Measurements from ENCODE around the gene KCNJ16.

The KCNJ16 gene

GRCh38 chr17:70115126-70115525, 40.1 kb downstream of the KCNJ16 start:
- no peak for TF ChIP-seq CTCF (IDR thresholded peaks at IDR 0.05; ENCODE audit: low read depth, low read length)

GRCh38 chr17:70116919-70117318, 41.9 kb downstream of the KCNJ16 start:
- TF ChIP-seq CTCF (IDR thresholded peaks at IDR 0.05; ENCODE audit: low read depth, low read length): no peak
- H3K4me3 ChIP-seq (ENCODE audit: low read depth, low read length): no peak overlapping the region

More at GRCh38 chr17:70115126-70115525, 40.1 kb downstream of the KCNJ16 start:
- H3K4me3 ChIP-seq (ENCODE audit: low read depth, low read length): no peak overlapping the region

- no peak for TF ChIP-seq CTCF (IDR thresholded peaks at IDR 0.05; ENCODE audit: low read depth, low read length)
- H3K4me3 ChIP-seq (ENCODE audit: low read depth, low read length): no peak overlapping the region
These were observed 44.5 kb downstream of the KCNJ16 start for GRCh38 chr17:70119545-70119944.

- TF ChIP-seq CTCF (IDR thresholded peaks at IDR 0.05; ENCODE audit: low read depth, low read length): no peak
- H3K4me3 ChIP-seq (ENCODE audit: low read depth, low read length): no peak overlapping the region
These were observed 45.0 kb downstream of the KCNJ16 start for GRCh38 chr17:70119983-70120382.

- no peak for TF ChIP-seq CTCF (IDR thresholded peaks at IDR 0.05; ENCODE audit: low read depth, low read length)
- no peak overlapping the region for H3K4me3 ChIP-seq (ENCODE audit: low read depth, low read length)
These were observed 45.4 kb downstream of the KCNJ16 start for GRCh38 chr17:70120425-70120824.

- H3K4me3 ChIP-seq (ENCODE audit: low read depth, low read length): no peak overlapping the region
- no peak for TF ChIP-seq CTCF (IDR thresholded peaks at IDR 0.05; ENCODE audit: low read depth, low read length)
These were observed 46.1 kb downstream of the KCNJ16 start for GRCh38 chr17:70121126-70121525.

GRCh38 chr17:70123193-70123592, 48.2 kb downstream of the KCNJ16 start:
- TF ChIP-seq CTCF (IDR thresholded peaks at IDR 0.05; ENCODE audit: low read depth, low read length): no peak
- H3K4me3 ChIP-seq (ENCODE audit: low read depth, low read length): no peak overlapping the region

All from WI38 (cell line).